GM19193 (cell line): ENCODE results near the gene THBD.

Source experiments
- POLR2A ChIP-seq: IDR thresholded peaks from 4 replicates; pipeline ENCODE4 v1.6.1; 2011; ENCODE audit not compliant: insufficient read depth, insufficient read length; ENCODE audit errors: extremely low read depth

THBD gene

DNA sequence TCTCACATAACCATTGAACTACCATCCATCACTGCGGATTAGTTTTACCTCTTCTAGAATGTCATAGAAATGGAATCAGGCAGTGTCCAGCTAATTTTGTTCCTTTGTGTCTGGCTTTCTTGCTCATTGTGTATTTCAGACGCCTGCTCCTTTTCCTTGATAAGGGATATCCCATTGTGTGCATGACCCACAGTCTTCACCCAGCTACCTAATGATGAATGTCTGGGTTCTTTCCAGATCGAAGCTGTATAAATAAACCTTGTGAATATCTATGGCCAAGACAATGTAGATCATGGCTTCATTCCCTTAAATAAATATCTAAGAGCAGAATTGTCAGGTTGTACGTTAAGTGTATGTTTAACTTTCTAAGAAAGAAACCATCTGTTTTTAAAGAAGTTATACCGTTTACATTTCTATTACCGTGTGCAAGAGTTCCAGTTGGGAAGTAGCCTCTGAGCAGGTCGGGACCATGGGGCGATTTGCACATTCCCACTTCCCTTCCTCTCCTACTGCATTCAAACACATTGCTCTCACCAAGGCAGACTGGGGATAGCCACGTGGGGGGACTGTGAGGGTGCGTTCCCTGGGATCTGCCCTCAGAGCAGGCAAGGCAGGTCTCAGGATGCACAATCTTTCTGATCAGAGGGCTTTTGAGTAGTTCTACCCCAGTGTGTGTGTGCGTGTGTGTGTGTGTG is 23.6 kb upstream of the THBD start:
- TF ChIP-seq POLR2A = no peak

- TF ChIP-seq POLR2A = no peak
Measured at GRCh38 chr20:23071996-23072395, 22.5 kb upstream of the THBD start.

GRCh38 chr20:23071398-23071797 is 21.9 kb upstream of the THBD start:
- no peak for TF ChIP-seq POLR2A

DNA sequence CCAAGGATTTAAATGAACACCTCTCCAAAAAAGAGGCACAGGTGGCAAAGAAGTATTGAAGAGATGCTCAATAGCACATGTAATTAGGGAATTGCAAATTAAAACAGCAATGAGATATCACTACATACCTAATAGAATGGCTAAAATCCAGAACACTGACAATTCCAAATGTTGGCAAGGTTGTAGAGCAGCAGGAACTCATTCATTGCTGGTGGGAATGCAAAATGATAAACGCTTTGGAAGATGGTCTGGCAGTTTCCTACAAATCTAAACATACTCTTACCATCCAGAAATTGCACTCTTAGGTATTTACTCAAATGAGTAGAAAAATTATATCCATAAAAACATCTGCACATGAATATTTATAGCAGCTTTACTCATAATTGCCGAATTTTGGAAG is 19.6 kb upstream of the THBD start:
- no peak for TF ChIP-seq POLR2A

- TF ChIP-seq POLR2A = no peak
Measured at GRCh38 chr20:23068283-23068682, 18.8 kb upstream of the THBD start.

DNA sequence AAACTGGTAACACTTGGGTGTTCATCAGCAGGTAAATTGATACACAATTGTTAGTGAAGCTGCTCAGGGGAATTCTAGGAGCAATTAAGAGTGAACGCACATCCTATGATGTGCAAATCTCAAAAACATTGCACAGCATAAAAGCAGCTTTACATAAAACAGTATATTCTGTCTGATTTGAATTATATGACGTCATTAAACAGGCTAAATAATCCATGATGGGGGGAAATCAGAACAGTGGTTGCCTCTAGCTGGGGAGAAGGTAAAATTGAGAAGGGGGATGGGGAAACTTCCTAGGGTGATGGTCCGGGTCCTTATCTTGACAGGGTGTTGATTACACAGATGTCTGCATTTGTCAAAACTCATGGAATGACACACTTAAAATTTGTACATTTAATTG is 17.3 kb upstream of the THBD start:
- no peak for TF ChIP-seq POLR2A

DNA sequence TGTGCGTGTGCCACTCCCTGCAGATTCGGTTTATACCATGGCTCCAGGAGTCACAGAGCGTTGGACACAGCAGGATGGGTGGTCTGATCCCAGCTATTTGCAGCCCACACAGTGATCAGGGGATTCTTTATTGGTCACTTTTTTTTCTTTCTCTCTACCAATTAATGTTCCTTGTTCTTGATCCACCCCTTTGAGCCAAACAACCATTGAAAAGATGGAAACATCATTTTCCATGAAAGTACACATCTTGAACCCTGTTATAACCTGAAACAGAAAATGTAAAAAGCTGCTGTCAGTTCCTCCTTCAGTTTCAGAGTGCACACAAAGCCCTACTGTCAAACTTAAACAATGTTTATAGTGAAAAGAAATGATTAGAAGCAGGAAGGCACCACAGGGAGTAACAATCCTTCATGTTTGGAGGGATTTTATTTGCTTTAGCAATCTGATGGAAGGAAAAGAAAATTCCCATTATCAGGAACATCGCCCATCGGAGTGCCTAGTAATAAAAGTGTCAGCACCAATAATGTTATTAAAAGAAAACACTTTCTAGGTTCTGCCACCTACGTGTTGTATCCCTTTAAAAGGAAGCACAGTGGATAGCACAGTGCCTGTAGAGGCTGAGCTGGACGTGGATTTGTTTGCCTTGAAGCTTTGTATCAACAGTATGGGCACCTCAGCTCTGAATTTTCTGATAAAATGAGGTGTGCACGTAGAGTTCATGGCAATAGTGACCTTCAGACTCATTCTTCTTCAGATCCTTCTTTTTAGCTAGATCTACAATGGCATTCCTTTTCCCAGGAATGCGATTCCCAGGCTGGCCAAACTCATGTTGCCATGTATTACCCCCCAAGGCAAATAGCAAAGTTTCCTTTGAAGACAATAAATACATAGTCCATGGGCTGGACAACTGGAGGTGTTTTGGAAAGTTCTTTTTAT is 16.1 kb upstream of the THBD start:
- TF ChIP-seq POLR2A = no peak

DNA sequence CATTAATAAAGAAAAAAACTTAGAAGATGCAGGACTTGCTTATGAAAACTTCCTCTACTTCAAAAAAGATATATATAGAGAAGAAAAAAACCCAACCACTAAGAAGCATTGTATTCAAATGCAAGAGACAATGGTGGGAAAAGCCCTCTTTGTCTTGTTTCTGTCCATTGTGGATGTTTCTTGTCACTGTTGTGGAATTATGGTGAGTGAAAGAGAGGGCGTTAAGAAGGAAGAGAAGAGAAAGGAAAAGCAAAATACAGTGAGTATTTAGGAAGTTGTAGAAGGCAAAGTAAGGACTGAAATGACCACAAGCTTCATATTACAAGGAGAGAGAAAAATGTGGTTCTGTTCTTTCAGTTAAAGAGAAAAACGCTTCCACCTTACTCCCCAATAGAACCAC is 14.1 kb upstream of the THBD start:
- no peak for TF ChIP-seq POLR2A

GRCh38 chr20:23063168-23063567 is 13.7 kb upstream of the THBD start:
- no peak for TF ChIP-seq POLR2A

DNA sequence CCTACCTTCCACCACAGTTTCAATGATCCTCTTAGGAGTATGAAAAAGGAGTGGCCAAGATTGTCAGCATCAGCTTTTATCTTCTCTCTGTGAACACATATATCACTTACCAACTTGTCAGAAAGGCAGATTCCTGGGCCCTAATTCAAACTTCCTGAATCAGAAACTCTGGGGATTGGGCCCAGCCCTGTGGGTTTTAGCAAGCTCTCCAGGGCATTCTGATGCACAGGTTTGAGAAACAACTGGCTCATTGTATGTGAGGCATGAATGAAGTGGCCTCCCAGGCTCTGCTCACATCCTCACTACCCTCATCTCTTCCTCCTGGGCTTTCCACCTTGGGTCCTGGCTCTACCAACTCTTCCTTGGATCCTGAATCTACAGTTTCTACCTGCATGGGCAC is 13.2 kb upstream of the THBD start:
- TF ChIP-seq POLR2A = no peak

- TF ChIP-seq POLR2A = no peak
Measured at GRCh38 chr20:23061734-23062561, 12.5 kb upstream of the THBD start.

GRCh38 chr20:23061262-23061661 is 11.8 kb upstream of the THBD start:
- no peak for TF ChIP-seq POLR2A

- TF ChIP-seq POLR2A = no peak
Measured at GRCh38 chr20:23060629-23061028, 11.2 kb upstream of the THBD start.

GRCh38 chr20:23059846-23060245 is 10.4 kb upstream of the THBD start:
- TF ChIP-seq POLR2A = no peak

- TF ChIP-seq POLR2A = no peak
Measured at GRCh38 chr20:23059001-23059400, 9.5 kb upstream of the THBD start.
